ENCODE results near the gene PLA2G6. TPM values are rescaled to one million over a fixed set of nuclear protein-coding genes. Genes with fewer than 3 reads are reported as not detected.
"Not testable (repeated sequence)": the region's sequence is repeated elsewhere in the genome, so short reads cannot be mapped to it uniquely, and the experiment has no call there.

PLA2G6 gene
- total RNA-seq, 2 experiments from 2014 or later = 39.8 to 43.1 TPM

- H3K27me3 Mint-ChIP-seq (ENCODE audit: low read depth); H3K4me3 Mint-ChIP-seq; ATAC-seq; H3K27ac Mint-ChIP-seq; H3K36me3 Mint-ChIP-seq (ENCODE audit: low read depth); DNase-seq; POLR2A ChIA-PET; H3K4me1 Mint-ChIP-seq (ENCODE audit: low read depth); H3K9me3 Mint-ChIP-seq (ENCODE audit: insufficient read depth): not testable (repeated sequence)
- CTCF ChIA-PET = interaction anchor here (1.4 kb wide), 1 partner anchor 102 kb away, joined by 4 read pairs; no protein-coding TSS in a partner anchor
These were observed 27.1 kb downstream of the PLA2G6 start for GRCh38 chr22:38154563-38154915.

- no peaks in the 10 kb centered on the region for H3K4me1 Mint-ChIP-seq (ENCODE audit: low read depth)
- POLR2A ChIA-PET = no interaction called here
- no peak overlapping the region for H3K4me3 Mint-ChIP-seq
- ATAC-seq (no peak), DNase-seq (no peak)
- no peaks in the 10 kb centered on the region for H3K27me3 Mint-ChIP-seq (ENCODE audit: low read depth)
- H3K9me3 Mint-ChIP-seq (ENCODE audit: insufficient read depth) = no peaks in the 10 kb centered on the region
- no peak overlapping the region for H3K27ac Mint-ChIP-seq
- H3K36me3 Mint-ChIP-seq (ENCODE audit: low read depth) = peaks cover 2% of the 10 kb centered on the region
- CTCF ChIA-PET = interaction anchor here (1.4 kb wide), 1 partner anchor 101 kb away, joined by 4 read pairs; no protein-coding TSS in a partner anchor
These were observed 27.6 kb downstream of the PLA2G6 start for GRCh38 chr22:38153821-38154562.

GRCh38 chr22:38151126-38151500, 30.5 kb downstream of the PLA2G6 start:
- Mint-ChIP-seq H3K4me1 (ENCODE audit: low read depth) (peaks cover 12% of the 10 kb centered on the region), H3K27me3 (ENCODE audit: low read depth) (no peaks in the 10 kb centered on the region), H3K36me3 (ENCODE audit: low read depth) (peaks cover 4% of the 10 kb centered on the region), H3K27ac (no peak overlapping the region), H3K4me3 (no peak overlapping the region), H3K9me3 (ENCODE audit: insufficient read depth) (no peaks in the 10 kb centered on the region)
- POLR2A ChIA-PET = interaction anchor here (0.5 to 0.9 kb wide), 3 partner anchors 11 to 31 kb away, joined by 3 to 7 read pairs (median 3); no protein-coding TSS in a partner anchor
- DNase-seq = no peak
- CTCF ChIA-PET = interaction anchor here (1.1 kb wide), 1 partner anchor 36 kb away, joined by 3 read pairs; no protein-coding TSS in a partner anchor
- no peak for ATAC-seq

GRCh38 chr22:38148245-38148644, 33.4 kb downstream of the PLA2G6 start:
- H3K9me3 Mint-ChIP-seq (ENCODE audit: insufficient read depth) = no peaks in the 10 kb centered on the region
- no peak overlapping the region for H3K27ac Mint-ChIP-seq
- CTCF ChIA-PET = no interaction called here
- DNase-seq = no peak
- no peak overlapping the region for H3K4me3 Mint-ChIP-seq
- H3K36me3 Mint-ChIP-seq (ENCODE audit: low read depth) = peaks cover 13% of the 10 kb centered on the region
- POLR2A ChIA-PET = no interaction called here
- no peaks in the 10 kb centered on the region for H3K27me3 Mint-ChIP-seq (ENCODE audit: low read depth)
- ATAC-seq = no peak
- peaks cover 27% of the 10 kb centered on the region for H3K4me1 Mint-ChIP-seq (ENCODE audit: low read depth)

- ATAC-seq; CTCF ChIA-PET; H3K9me3 Mint-ChIP-seq (ENCODE audit: insufficient read depth); H3K27me3 Mint-ChIP-seq (ENCODE audit: low read depth); DNase-seq; H3K27ac Mint-ChIP-seq; H3K4me3 Mint-ChIP-seq: not testable (repeated sequence)
- POLR2A ChIA-PET = interaction anchor here (1.7 kb wide), 1 partner anchor 36 kb away, joined by 4 read pairs; the partner anchor contains the start of gene PLA2G6
- peaks cover 36% of the 10 kb centered on the region for H3K4me1 Mint-ChIP-seq (ENCODE audit: low read depth)
- peaks cover 16% of the 10 kb centered on the region for H3K36me3 Mint-ChIP-seq (ENCODE audit: low read depth)
These were observed 35.5 kb downstream of the PLA2G6 start for GRCh38 chr22:38146166-38146565.

- DNase-seq = no peak
- H3K4me3 Mint-ChIP-seq = no peak overlapping the region
- POLR2A ChIA-PET = no interaction called here
These were observed 37.6 kb downstream of the PLA2G6 start for GRCh38 chr22:38144025-38144405.

GRCh38 chr22:38142606-38143005, 39.0 kb downstream of the PLA2G6 start:
- DNase-seq = no peak
- Mint-ChIP-seq H3K27me3 (ENCODE audit: low read depth) (no peaks in the 10 kb centered on the region), H3K4me3 (no peak overlapping the region), H3K36me3 (ENCODE audit: low read depth) (peaks cover 19% of the 10 kb centered on the region), H3K27ac (peak overlapping the region; percentile 95), H3K4me1 (ENCODE audit: low read depth) (peaks cover 31% of the 10 kb centered on the region), H3K9me3 (ENCODE audit: insufficient read depth) (no peaks in the 10 kb centered on the region)
- no peak for ATAC-seq
- ChIA-PET CTCF (interaction anchor here (1.3 to 2.7 kb wide), 3 partner anchors 28 to 90 kb away, joined by 3 to 12 read pairs (median 11); no protein-coding TSS in a partner anchor), POLR2A (interaction anchor here (1.1 kb wide), 1 partner anchor 61 kb away, joined by 4 read pairs; no protein-coding TSS in a partner anchor)

More at GRCh38 chr22:38144025-38144405, 37.6 kb downstream of the PLA2G6 start:
- no peaks in the 10 kb centered on the region for H3K9me3 Mint-ChIP-seq (ENCODE audit: insufficient read depth)
- CTCF ChIA-PET = interaction anchor here (1.0 to 2.5 kb wide), 4 partner anchors 30 to 94 kb away, joined by 3 to 12 read pairs (median 4); no protein-coding TSS in a partner anchor
- peak; percentile 34 for ATAC-seq
- H3K36me3 Mint-ChIP-seq (ENCODE audit: low read depth) = peaks cover 20% of the 10 kb centered on the region
- H3K27me3 Mint-ChIP-seq (ENCODE audit: low read depth) = no peaks in the 10 kb centered on the region
- H3K27ac Mint-ChIP-seq = peak overlapping the region; percentile 95
- H3K4me1 Mint-ChIP-seq (ENCODE audit: low read depth) = peaks cover 36% of the 10 kb centered on the region

GRCh38 chr22:38141217-38141973, 40.2 kb downstream of the PLA2G6 start:
- Mint-ChIP-seq H3K4me1 (ENCODE audit: low read depth) (peaks cover 24% of the 10 kb centered on the region), H3K4me3 (no peak overlapping the region)

GRCh38 chr22:38139901-38140300, 41.7 kb downstream of the PLA2G6 start:
- POLR2A ChIA-PET = interaction anchor here (0.6 kb wide), 1 partner anchor 11 kb away, joined by 3 read pairs; no protein-coding TSS in a partner anchor
- Mint-ChIP-seq H3K27ac (no peak overlapping the region), H3K36me3 (ENCODE audit: low read depth) (peaks cover 21% of the 10 kb centered on the region), H3K4me3 (no peak overlapping the region), H3K9me3 (ENCODE audit: insufficient read depth) (no peaks in the 10 kb centered on the region), H3K27me3 (ENCODE audit: low read depth) (no peaks in the 10 kb centered on the region), H3K4me1 (ENCODE audit: low read depth) (peaks cover 28% of the 10 kb centered on the region)
- CTCF ChIA-PET = no interaction called here
- ATAC-seq = no peak
- DNase-seq = no peak

More at GRCh38 chr22:38141217-38141973, 40.2 kb downstream of the PLA2G6 start:
- ChIA-PET CTCF (interaction anchor here (2.7 kb wide), 1 partner anchor 27 kb away, joined by 11 read pairs; no protein-coding TSS in a partner anchor), POLR2A (no interaction called here)
- peaks cover 19% of the 10 kb centered on the region for H3K36me3 Mint-ChIP-seq (ENCODE audit: low read depth)
- no peak overlapping the region for H3K27ac Mint-ChIP-seq
- no peaks in the 10 kb centered on the region for H3K27me3 Mint-ChIP-seq (ENCODE audit: low read depth)
- ATAC-seq = no peak
- H3K9me3 Mint-ChIP-seq (ENCODE audit: insufficient read depth) = no peaks in the 10 kb centered on the region
- DNase-seq = no peak

GRCh38 chr22:38138961-38139360, 42.7 kb downstream of the PLA2G6 start:
- ATAC-seq (no peak), DNase-seq (no peak)
- Mint-ChIP-seq H3K9me3 (ENCODE audit: insufficient read depth) (no peaks in the 10 kb centered on the region), H3K27ac (no peak overlapping the region), H3K4me1 (ENCODE audit: low read depth) (peaks cover 22% of the 10 kb centered on the region), H3K27me3 (ENCODE audit: low read depth) (no peaks in the 10 kb centered on the region), H3K36me3 (ENCODE audit: low read depth) (peaks cover 17% of the 10 kb centered on the region), H3K4me3 (no peak overlapping the region)
- ChIA-PET CTCF (no interaction called here), POLR2A (no interaction called here)

- Mint-ChIP-seq H3K27me3 (ENCODE audit: low read depth) (no peaks in the 10 kb centered on the region), H3K9me3 (ENCODE audit: insufficient read depth) (no peaks in the 10 kb centered on the region), H3K4me1 (ENCODE audit: low read depth) (peaks cover 13% of the 10 kb centered on the region), H3K36me3 (ENCODE audit: low read depth) (peaks cover 11% of the 10 kb centered on the region), H3K27ac (no peak overlapping the region), H3K4me3 (no peak overlapping the region)
- DNase-seq = no peak
- no peak for ATAC-seq
- ChIA-PET POLR2A (no interaction called here), CTCF (interaction anchor here (1.3 kb wide), 1 partner anchor 20 kb away, joined by 3 read pairs; no protein-coding TSS in a partner anchor)
These were observed 43.5 kb downstream of the PLA2G6 start for GRCh38 chr22:38137876-38138687.

All from activated CD8-positive, alpha-beta T cell treated with anti-CD3 and anti-CD28 coated beads, Interleukin-2, amount 10 ng/mL, durations not matched to agents 7 days and 5 days (primary cell).